ENCODE measurements around the gene PTH1R.

DNA sequence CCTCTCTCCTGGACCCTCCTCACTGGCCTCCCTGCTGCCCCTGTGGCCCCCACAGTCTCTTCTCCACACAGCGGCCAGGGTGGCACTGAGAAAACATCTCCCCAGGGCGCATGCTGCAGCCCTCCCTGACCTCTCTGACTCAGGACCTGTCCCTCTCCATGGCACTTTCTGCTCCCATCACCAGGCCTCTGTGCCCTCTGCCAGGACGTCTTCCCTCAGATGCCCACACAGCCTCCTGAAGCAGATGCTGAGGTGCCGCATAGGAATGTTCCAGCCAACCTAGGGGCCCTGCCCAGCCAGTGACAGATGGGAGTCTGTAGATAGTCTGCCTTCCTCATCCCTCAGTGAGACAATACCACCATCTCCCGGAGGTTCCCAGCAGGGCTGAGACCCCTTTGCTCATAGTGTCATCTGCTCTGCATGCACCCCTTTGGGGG lies 22.9 kb upstream of the PTH1R start:
- TF ChIP-seq, protein P1, sequence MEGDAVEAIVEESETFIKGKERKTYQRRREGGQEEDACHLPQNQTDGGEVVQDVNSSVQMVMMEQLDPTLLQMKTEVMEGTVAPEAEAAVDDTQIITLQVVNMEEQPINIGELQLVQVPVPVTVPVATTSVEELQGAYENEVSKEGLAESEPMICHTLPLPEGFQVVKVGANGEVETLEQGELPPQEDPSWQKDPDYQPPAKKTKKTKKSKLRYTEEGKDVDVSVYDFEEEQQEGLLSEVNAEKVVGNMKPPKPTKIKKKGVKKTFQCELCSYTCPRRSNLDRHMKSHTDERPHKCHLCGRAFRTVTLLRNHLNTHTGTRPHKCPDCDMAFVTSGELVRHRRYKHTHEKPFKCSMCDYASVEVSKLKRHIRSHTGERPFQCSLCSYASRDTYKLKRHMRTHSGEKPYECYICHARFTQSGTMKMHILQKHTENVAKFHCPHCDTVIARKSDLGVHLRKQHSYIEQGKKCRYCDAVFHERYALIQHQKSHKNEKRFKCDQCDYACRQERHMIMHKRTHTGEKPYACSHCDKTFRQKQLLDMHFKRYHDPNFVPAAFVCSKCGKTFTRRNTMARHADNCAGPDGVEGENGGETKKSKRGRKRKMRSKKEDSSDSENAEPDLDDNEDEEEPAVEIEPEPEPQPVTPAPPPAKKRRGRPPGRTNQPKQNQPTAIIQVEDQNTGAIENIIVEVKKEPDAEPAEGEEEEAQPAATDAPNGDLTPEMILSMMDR (IDR thresholded peaks at IDR 0.05) = no peak
- no peak for TF ChIP-seq POLR2A (IDR thresholded peaks at IDR 0.05)
